NT2/D1 (cell line): ENCODE data around the gene CEP78.

ENCODE experiments used
- SUZ12 ChIP-seq: IDR thresholded peaks from 2 replicates; pipeline ENCODE4 v1.6.1; 2011; ENCODE audit not compliant: insufficient read length, insufficient read depth; ENCODE audit errors: extremely low read depth
- YY1 ChIP-seq: IDR thresholded peaks from 2 replicates; pipeline ENCODE4 v1.6.1; 2011; ENCODE audit not compliant: insufficient read length, insufficient read depth

DNA sequence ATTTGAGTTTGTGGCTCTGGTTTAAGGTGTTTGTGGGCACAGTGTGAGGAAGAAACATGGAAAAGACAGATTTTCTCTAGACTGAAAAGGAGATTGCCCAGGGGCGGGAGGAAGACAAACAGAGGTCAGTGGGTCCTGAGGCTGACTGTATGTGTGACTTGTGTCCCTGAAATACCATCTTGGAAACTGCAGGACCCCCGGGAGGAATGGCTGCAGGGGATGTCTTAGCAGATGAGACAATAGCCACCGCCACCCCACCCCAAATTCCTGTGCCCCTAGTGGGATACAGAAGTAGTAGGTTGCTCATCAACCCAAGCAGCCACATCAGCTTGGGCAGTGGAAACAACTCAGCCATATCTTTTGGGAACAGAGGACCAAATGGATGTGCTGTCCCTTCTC, 59.3 kb downstream of the CEP78 start:
- TF ChIP-seq YY1 (no peak), SUZ12 (no peak)
